SW 1271 (cell line): Measurements from ENCODE around the gene DNASE1L1.

ENCODE experiments used
- DNase-seq, 2 experiments: peaks; one replicate each; lab custom pipeline; 2025; lab: John Stamatoyannopoulos, UW

DNASE1L1 gene

GRCh38 chrX:154382483-154383069 lies 26.5 kb downstream of the DNASE1L1 start:
- no peak for DNase-seq

GRCh38 chrX:154381271-154381670 lies 27.8 kb downstream of the DNASE1L1 start:
- DNase-seq: no peak

DNA sequence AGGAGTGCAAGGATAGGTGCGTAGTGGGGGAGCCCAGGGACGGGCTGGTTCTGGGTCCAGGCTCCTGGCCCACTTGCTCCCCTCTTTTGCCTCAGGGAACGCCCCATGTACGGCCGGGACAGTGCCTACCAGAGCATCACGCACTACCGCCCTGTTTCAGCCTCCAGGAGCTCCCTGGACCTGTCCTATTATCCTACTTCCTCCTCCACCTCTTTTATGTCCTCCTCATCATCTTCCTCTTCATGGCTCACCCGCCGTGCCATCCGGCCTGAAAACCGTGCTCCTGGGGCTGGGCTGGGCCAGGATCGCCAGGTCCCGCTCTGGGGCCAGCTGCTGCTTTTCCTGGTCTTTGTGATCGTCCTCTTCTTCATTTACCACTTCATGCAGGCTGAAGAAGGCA lies 28.3 kb downstream of the DNASE1L1 start:
- DNase-seq: no peak

DNA sequence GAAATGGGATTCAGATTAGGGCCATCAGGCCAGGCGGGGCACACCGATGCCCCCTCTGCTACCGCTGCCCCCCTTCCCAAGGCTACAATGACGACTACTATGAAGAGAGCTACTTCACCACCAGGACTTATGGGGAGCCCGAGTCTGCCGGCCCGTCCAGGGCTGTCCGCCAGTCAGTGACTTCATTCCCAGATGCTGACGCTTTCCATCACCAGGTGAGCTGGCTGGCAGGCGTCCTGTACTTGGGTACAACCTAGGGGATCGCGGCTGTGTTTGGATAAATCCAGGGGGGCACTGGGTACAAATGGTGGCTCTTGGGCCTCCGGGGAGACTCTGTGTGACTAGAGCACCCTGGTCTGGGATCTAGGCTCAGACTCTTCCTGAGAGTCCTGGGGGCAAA lies 28.9 kb downstream of the DNASE1L1 start:
- DNase-seq: no peak

- no peak for DNase-seq
Observed at GRCh38 chrX:154379569-154379951, 29.5 kb downstream of the DNASE1L1 start.

GRCh38 chrX:154378799-154379568 lies 30.1 kb downstream of the DNASE1L1 start, which contains the start of gene EMD:
EMD (plus strand) TSS chrX:154379295; CDS start chrX:154379485, 190 bp downstream.
- peak; percentile 92 to 99 for DNase-seq

GRCh38 chrX:154378059-154378798 lies 30.8 kb downstream of the DNASE1L1 start:
- peak in 1 of 2 experiments; percentile 38 for DNase-seq

DNA sequence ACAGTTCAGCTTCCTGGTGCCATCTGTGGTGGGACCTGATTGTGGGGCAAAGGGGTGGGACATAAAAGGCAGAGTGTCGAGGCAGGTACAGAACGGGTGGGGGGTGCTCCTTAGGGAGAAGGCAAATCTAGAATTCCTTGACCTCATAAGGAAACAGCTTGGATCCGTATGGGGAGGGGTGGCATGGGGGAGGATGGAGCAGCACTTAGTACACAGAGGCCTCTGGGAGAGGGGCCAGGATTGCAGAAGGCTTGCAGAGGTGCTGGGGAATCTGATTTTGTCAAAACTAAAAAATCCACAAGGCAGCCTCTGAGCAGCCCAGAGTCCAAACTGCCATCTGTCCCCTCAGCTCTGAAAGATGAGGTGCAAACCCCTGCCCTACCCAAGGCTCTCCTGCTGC lies 32.3 kb downstream of the DNASE1L1 start:
- no peak for DNase-seq

GRCh38 chrX:154375156-154375504 lies 33.9 kb downstream of the DNASE1L1 start:
- no peak for DNase-seq

- no peak for DNase-seq
Observed at GRCh38 chrX:154374313-154375155, 34.5 kb downstream of the DNASE1L1 start, which contains the start of gene FLNA. FLNA (minus strand) TSS chrX:154374634; CDS start chrX:154371245, 3,389 bp downstream.

DNA sequence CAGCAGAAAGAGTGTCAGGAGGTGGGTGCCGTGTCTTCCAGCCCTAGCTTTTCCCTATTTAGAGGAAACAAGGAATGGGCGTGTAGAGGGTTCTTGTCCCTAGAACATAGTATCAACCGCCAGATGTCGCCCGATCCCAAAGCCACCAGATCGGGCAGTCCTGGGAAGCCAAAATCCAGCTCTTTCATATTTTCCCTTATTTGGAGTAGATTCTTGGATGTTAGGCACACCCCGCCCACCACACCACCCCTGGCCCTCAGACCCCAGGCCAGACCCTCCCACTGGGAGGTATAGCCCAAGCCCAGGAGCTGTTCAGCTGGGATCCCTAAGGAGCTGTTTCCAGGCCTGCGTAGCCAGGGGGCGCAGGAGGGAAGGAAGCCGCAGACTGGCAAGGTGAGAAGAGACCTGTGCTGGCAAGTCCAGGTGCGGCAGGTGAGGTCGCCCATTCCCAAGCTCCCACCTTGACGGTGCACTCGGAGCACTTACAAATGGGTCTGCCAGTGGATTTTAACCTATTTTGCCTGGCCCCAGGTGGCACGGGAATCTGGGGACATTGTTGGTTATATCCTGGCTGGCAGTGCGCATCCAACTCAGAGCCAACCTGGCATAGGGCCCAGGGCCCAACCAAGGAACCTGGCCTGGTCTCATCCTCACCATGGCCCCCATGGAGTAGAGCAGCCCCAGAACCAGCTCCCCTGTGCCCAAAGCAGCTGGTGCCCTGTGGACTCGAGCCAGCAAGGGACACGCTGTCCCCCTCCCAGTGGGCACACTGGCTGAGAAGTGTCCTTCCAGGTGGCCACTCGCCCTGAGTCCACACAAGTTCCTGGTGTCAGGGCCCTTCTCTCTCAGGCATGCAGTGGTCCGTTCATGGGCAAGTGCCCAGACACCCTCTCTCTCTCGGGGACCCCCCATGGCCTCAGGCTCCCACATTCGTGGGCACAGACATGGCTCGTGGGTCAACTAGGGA lies 35.4 kb downstream of the DNASE1L1 start:
- DNase-seq: peak; percentile 62 to 68

- no peak for DNase-seq
Observed at GRCh38 chrX:154372612-154373022, 36.4 kb downstream of the DNASE1L1 start.

GRCh38 chrX:154371789-154372300 lies 37.2 kb downstream of the DNASE1L1 start:
- no peak for DNase-seq

DNA sequence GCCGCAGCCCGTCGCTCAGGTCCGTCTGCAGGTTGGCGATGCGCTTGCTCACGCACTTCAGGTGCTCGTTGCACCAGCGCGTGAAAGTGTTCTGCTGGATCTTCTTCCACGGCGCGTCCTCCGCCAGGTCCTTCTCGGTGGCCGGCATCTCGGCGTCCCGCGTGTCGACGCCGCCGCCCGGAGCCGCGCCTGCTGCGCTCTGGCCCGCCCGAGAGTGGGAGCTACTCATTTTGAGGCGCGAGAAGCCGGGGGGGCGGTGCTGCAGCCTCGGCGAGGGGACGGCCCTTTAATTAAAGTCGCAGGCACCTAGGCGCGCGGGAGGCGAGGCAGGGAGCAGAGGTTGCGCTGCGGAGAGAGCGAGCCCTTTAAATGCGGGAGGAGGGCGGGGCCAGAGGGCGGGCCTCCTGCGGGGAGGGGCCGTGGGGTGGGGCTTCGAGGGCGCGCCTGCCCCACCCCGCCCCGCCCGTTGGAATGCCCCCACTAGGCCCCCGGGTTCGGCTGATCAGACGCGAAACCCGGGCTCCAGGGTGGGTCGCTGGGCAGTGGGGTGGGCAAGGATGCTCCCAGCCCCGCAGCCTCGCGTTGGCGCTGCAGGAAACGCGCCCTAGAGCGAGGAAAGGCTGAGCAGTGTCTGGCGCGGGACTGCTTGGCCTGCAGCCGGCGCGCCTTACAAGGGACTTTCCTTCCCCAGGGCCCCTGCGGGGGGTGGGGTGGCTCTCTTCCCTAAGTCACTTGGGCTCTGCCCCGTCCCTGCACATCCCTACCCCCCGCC lies 37.9 kb downstream of the DNASE1L1 start:
- peak; percentile 81 to 89 for DNase-seq

DNA sequence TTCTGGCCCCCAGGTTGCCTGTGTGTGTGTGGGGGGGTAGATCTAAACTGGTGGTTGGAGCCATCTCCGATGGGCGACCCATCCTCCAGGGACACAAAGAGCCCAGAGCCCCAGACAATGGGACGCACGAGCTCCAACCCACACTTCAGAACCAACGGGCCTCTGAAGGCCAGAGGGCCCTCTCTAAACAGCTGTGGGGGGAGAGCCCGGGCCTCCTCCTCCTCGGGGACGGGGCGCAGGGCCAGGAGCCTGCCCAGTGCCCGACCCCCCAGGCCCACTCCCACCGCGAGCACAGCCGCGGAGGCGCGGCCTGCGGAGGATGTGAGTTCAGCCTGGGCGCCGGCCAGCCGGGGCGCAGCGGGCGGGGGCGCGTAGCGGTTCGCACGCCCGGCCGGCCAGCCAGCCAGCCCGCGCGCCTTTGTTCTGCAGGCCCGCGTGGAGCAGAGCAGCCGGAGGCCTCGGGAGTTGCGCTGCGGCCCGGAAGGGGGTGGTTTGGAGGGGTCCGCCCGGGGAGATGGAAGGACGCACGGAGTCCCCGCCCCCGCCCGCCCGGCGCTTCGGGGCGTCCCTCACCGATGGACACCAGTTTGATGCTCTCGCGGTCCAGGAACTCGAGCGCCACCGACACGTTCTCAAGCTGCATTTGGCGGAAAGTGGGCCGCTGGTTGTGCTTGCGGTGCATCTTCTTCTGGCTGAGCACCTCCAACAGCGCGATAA lies 38.6 kb downstream of the DNASE1L1 start:
- DNase-seq: no peak

- peak; percentile 77 to 90 for DNase-seq
Observed at GRCh38 chrX:154369449-154370299, 39.4 kb downstream of the DNASE1L1 start.

- peak; percentile 85 to 88 for DNase-seq
Observed at GRCh38 chrX:154368630-154369448, 40.2 kb downstream of the DNASE1L1 start.
